CD14-positive monocyte (primary cell): ENCODE measurements around the gene AFG3L2. TPM values are rescaled to one million over a fixed set of nuclear protein-coding genes. Genes with fewer than 3 reads are reported as not detected.

Experiments
- DNase-seq, 3 donors: peaks; one replicate each; pipeline ENCODE4 v3.0.0-alpha.2; 2011 to 2022
- H2AFZ ChIP-seq: 2 replicates; pipeline ENCODE4 v1.6.0; 2012; ENCODE audit warnings: mild to moderate bottlenecking, low read depth, low read length, inconsistent platforms; ENCODE audit not compliant: insufficient read depth, poor library complexity, severe bottlenecking
- H3K27ac ChIP-seq, 2 donors: 1 replicate in 1 of 2; 2 replicates in 1 of 2; pipeline ENCODE4 v1.5.1; 2012 to 2013; ENCODE audit warnings: low read length in 2 of 2, control low read depth in 1 of 2, inconsistent platforms in 1 of 2, low read depth in 1 of 2, mild to moderate bottlenecking in 1 of 2
- H3K27me3 ChIP-seq, 2 donors: one replicate each; pipeline versions ENCODE4 v1.6.0 to v1.6.1; 2011 to 2013; ENCODE audit warnings: low read length in 2 of 2; ENCODE audit not compliant: control insufficient read depth in 2 of 2, insufficient read depth in 2 of 2
- H3K36me3 ChIP-seq, 2 donors: replicated peaks in 1 of 2; 1 replicate in 1 of 2; 2 replicates in 1 of 2; pipeline versions ENCODE4 v1.5.1 to v1.6.1; 2012 to 2013; ENCODE audit warnings: low read length in 2 of 2, control low read depth in 1 of 2, inconsistent platforms in 1 of 2, mild to moderate bottlenecking in 1 of 2; ENCODE audit not compliant: insufficient read depth in 2 of 2, control insufficient read depth in 1 of 2
- H3K4me1 ChIP-seq, 2 donors: 1 replicate in 1 of 2; 2 replicates in 1 of 2; pipeline versions ENCODE4 v1.5.1 to v1.6.1; 2012 to 2013; ENCODE audit warnings: low read length in 2 of 2, control low read depth in 1 of 2, inconsistent platforms in 1 of 2, mild to moderate bottlenecking in 1 of 2, moderate library complexity in 1 of 2; ENCODE audit not compliant: insufficient read depth in 2 of 2, control insufficient read depth in 1 of 2
- H3K4me2 ChIP-seq: replicated peaks from 2 replicates; pipeline ENCODE3; 2012; ENCODE audit warnings: low read length, moderate library complexity, mild to moderate bottlenecking; ENCODE audit not compliant: poor library complexity, severe bottlenecking; ENCODE audit errors: extremely low read depth
- H3K4me3 ChIP-seq, 3 experiments: fragments of 200-600 bp in 1 of 3; sonication (generic) in 1 of 3; replicated peaks in 1 of 3; 1 replicate in 2 of 3; 2 replicates in 1 of 3; pipeline ENCODE4 v1.5.1; 2011 to 2013; ENCODE audit warnings: low read length in 3 of 3, mild to moderate bottlenecking in 3 of 3, control low read depth in 2 of 3, low read depth in 2 of 3, inconsistent platforms in 1 of 3, moderate library complexity in 1 of 3
- H3K79me2 ChIP-seq: 2 replicates; pipeline ENCODE4 v1.6.0; 2012; ENCODE audit warnings: mild to moderate bottlenecking, control low read depth, inconsistent platforms, low read length, moderate library complexity; ENCODE audit not compliant: insufficient read depth
- H3K9ac ChIP-seq: 2 replicates; pipeline ENCODE4 v1.6.0; 2017; ENCODE audit warnings: low read length, mild to moderate bottlenecking; ENCODE audit not compliant: insufficient read depth, poor library complexity, severe bottlenecking
- H3K9me3 ChIP-seq, 2 donors: replicated peaks in 1 of 2; 1 replicate in 1 of 2; 2 replicates in 1 of 2; pipeline versions ENCODE4 v1.5.1 to v1.6.1; 2012 to 2013; ENCODE audit warnings: low read length in 2 of 2, control low read depth in 1 of 2; ENCODE audit not compliant: control insufficient read depth in 1 of 2, insufficient read depth in 1 of 2
- H4K20me1 ChIP-seq: 2 replicates; pipeline ENCODE4 v1.6.0; 2012; ENCODE audit warnings: mild to moderate bottlenecking, low read length, control low read depth, moderate library complexity; ENCODE audit not compliant: insufficient read depth
- H3K27ac Mint-ChIP-seq, 7 donors: one replicate each; pipeline ENCODE4 v1.8.0; 2020; ENCODE audit warnings: mild to moderate bottlenecking in 7 of 7, mixed read lengths in 7 of 7, moderate library complexity in 6 of 7, inconsistent platforms in 2 of 7
- H3K27me3 Mint-ChIP-seq, 3 donors: one replicate each; pipeline ENCODE4 v1.8.0; 2021 to 2022; ENCODE audit warnings: low read depth in 3 of 3, mild to moderate bottlenecking in 3 of 3, mixed read lengths in 3 of 3, moderate library complexity in 3 of 3, inconsistent platforms in 1 of 3
- H3K36me3 Mint-ChIP-seq, 2 donors: one replicate each; pipeline ENCODE4 v1.8.0; 2020; ENCODE audit warnings: mixed read lengths in 2 of 2, inconsistent platforms in 1 of 2, mild to moderate bottlenecking in 1 of 2
- H3K4me1 Mint-ChIP-seq: one replicate; pipeline ENCODE4 v1.8.0; 2020; ENCODE audit warnings: mild to moderate bottlenecking, mixed read lengths
- H3K4me3 Mint-ChIP-seq, 2 donors: one replicate each; pipeline ENCODE4 v1.8.0; 2020; ENCODE audit warnings: mild to moderate bottlenecking in 2 of 2, mixed read lengths in 2 of 2, moderate library complexity in 1 of 2
- H3K9me3 Mint-ChIP-seq, 7 donors: one replicate each; pipeline ENCODE4 v1.8.0; 2020 to 2022; ENCODE audit warnings: mixed read lengths in 7 of 7, mild to moderate bottlenecking in 6 of 7, moderate library complexity in 6 of 7, inconsistent platforms in 2 of 7
- CTCF ChIP-seq: fragments of 200-600 bp; IDR thresholded peaks from one replicate; pipeline ENCODE4 v1.8.0; 2022; ENCODE audit warnings: antibody characterized with exemption, mild to moderate bottlenecking
- WGBS: methylation state at CpG from one replicate; pipeline ENCODE4 v1.1.5; 2013; ENCODE audit warnings: missing lambda C conversion rate; ENCODE audit not compliant: insufficient coverage; 5-methylcytosine and 5-hydroxymethylcytosine counted together
- intact Hi-C, 2 donors: fragments of 100-400 bp; cut with micrococcal nuclease; formaldehyde crosslinking; loops; one replicate each; pipeline versions ENCODE4 v1.15.0 to v1.15.1; 2023
- polyA minus RNA-seq: library from RNA; depleted of rRNA, polyadenylated mRNA; stranded (reverse); fragments of >200 nt; gene quantifications from 2 replicates; pipeline ENCODE4 v1.2.3, GENCODE V29; 2012
- polyA plus RNA-seq, 3 donors: library from polyadenylated mRNA; depleted of rRNA in 1 of 3; unstranded in 2 of 3; stranded (reverse) in 1 of 3; fragments of 300-500 nt in 2 of 3; fragments of >200 nt in 1 of 3; fragmentation: Illumina TruSeq in 2 of 3; gene quantifications; 1 replicate in 2 of 3; 2 replicates in 1 of 3; pipeline ENCODE4 v1.2.3, GENCODE V29; 2012 to 2021
- total RNA-seq, 12 experiments: library from RNA in 1 of 12; stranded (reverse) in 1 of 12; fragments of 120-200 nt in 1 of 12; gene quantifications; one replicate each; pipeline ENCODE4 v1.2.4 and lab custom pipeline; 2013 to 2026; ENCODE audit warnings: mixed read lengths in 6 of 12, inconsistent platforms in 1 of 12

AFG3L2 gene
- total RNA-seq (2013) = 33.3 TPM
- 10 to 100 TPM; 13.9 to 15.5 (median 13.9) TPM for polyA plus RNA-seq
- 11.8 and 16.8 TPM in 2 replicates for polyA minus RNA-seq
- total RNA-seq (lab: John Stamatoyannopoulos, UW) = 36.4 to 90.8 (median 62.3) reads per million in 11 experiments

GRCh38 chr18:12376754-12377555, at the start of gene AFG3L2:
Gene AFG3L2, minus strand, starts transcription at chr18:12377227. Its CDS starts 145 bp downstream, at chr18:12377082.
- Histone ChIP-seq H3K4me3 (peak within 1 kb of the TSS; percentile 66 to 77 (median 66)), H3K27ac (peak within 1 kb of the TSS; percentile 89 to 96), H3K9me3 (no peaks in the 10 kb centered on the region), H3K79me2 (peaks cover 43% of the 10 kb centered on the region), H3K36me3 (no peaks in the 10 kb centered on the region), H3K4me2 (peak within 1 kb of the TSS; percentile 81), H3K4me1 (peaks cover 25 to 27% of the 10 kb centered on the region in 2 donors), H2AFZ (peak within 1 kb of the TSS; percentile 90), H4K20me1 (peaks cover 15% of the 10 kb centered on the region), H3K27me3 (no peaks in the 10 kb centered on the region), H3K9ac (peak within 1 kb of the TSS; percentile 98)
- Mint-ChIP-seq H3K4me1 (peaks cover 36% of the 10 kb centered on the region), H3K36me3 (peaks cover 0 to 9% of the 10 kb centered on the region in 2 donors), H3K9me3 (no peaks in the 10 kb centered on the region), H3K4me3 (peak within 1 kb of the TSS; percentile 86 to 96), H3K27me3 (no peaks in the 10 kb centered on the region), H3K27ac (peak within 1 kb of the TSS; percentile 92 to 98 (median 96))
- TF ChIP-seq CTCF = no peak
- WGBS = under 1% methylated on average over 98 of the region's 100 CpGs
- intact Hi-C loops = loop anchor here (2.0 to 10.0 kb wide), 6 partner anchors 70 to 572 kb away; partner anchors contain the start of genes IMPA2 (in 2 of the 2), TUBB6 (in 2 of the 2) and SEH1L (in 1 of the 2)
- DNase-seq = peak; percentile 98 to 99 (median 99)

DNA sequence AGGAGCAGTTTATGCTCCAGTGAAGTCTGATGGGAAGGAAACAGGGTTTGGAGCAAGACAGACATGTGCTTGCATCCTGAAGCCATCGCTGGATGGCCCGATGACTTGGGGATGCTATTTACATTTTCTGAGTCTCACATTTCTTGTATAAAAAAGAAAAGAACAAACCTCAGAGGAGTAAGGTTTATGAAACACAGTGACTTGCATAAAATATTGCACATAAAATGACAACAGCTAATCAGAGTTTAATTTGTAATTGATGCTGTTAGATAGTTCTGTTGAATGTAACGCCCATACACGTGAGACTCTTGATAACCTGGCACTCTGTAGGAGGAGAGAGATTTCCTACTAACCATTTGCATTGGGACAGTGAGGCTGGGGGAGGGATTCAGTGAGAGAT, 47.2 kb upstream of the AFG3L2 start:
- Mint-ChIP-seq H3K4me3 (no peak overlapping the region), H3K9me3 (peaks cover 0 to 2% (median 0%) of the 10 kb centered on the region in 7 donors), H3K27ac (no peak overlapping the region), H3K27me3 (peaks cover 0 to 12% (median 5%) of the 10 kb centered on the region in 3 donors), H3K4me1 (peaks cover 12% of the 10 kb centered on the region), H3K36me3 (peaks cover 2 to 3% of the 10 kb centered on the region in 2 donors)
- Histone ChIP-seq H3K27me3 (no peaks in the 10 kb centered on the region), H3K9ac (no peak overlapping the region), H2AFZ (no peak overlapping the region), H3K9me3 (no peaks in the 10 kb centered on the region), H3K4me1 (peaks cover 14 to 16% of the 10 kb centered on the region in 2 donors), H3K79me2 (no peaks in the 10 kb centered on the region), H3K36me3 (no peaks in the 10 kb centered on the region), H3K27ac (no peak overlapping the region), H3K4me3 (no peak overlapping the region), H3K4me2 (no peak overlapping the region), H4K20me1 (no peaks in the 10 kb centered on the region)
- intact Hi-C loops = no loop called here
- no CpG with 5 or more reads among the region's 4 CpGs for WGBS
- no peak for DNase-seq
- TF ChIP-seq CTCF = no peak
